ENCODE results near the gene CP.
"Not testable (repeated sequence)": the region's sequence is repeated elsewhere in the genome, so short reads cannot be mapped to it uniquely, and the experiment has no call there.

DNA sequence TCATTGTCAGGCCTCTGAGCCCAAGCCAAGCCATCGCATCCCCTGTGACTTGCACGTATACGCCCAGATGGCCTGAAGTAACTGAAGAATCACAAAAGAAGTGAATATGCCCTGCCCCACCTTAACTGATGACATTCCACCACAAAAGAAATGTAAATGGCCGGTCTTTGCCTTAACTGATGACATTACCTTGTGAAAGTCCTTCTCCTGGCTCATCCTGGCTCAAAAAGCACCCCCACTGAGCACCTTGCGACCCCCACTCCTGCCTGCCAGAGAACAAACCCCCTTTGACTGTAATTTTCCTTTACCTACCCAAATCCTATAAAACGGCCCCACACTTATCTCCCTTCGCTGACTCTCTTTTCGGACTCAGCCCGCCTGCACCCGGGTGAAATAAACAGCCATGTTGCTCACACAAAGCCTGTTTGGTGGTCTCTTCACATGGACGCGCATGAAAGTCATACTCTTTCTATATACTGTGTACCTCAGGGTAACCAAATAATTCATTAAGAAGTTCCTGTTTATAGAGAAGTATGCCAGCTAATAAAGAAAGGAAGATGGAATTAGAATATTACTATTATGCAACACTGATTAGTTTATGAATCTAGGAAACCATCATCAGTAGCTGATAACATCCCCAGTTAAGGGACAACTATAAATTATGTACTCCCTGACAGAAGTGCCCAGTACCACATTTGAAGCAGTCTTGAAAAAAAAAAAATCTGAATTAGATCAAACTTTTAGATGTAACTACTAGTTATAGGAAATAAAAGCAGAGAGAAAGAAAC is 24.6 kb downstream of the CP start:
- TF ChIP-seq, protein P1, sequence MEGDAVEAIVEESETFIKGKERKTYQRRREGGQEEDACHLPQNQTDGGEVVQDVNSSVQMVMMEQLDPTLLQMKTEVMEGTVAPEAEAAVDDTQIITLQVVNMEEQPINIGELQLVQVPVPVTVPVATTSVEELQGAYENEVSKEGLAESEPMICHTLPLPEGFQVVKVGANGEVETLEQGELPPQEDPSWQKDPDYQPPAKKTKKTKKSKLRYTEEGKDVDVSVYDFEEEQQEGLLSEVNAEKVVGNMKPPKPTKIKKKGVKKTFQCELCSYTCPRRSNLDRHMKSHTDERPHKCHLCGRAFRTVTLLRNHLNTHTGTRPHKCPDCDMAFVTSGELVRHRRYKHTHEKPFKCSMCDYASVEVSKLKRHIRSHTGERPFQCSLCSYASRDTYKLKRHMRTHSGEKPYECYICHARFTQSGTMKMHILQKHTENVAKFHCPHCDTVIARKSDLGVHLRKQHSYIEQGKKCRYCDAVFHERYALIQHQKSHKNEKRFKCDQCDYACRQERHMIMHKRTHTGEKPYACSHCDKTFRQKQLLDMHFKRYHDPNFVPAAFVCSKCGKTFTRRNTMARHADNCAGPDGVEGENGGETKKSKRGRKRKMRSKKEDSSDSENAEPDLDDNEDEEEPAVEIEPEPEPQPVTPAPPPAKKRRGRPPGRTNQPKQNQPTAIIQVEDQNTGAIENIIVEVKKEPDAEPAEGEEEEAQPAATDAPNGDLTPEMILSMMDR (IDR thresholded peaks at IDR 0.05 in 8 of 11, conservative IDR thresholded peaks at IDR 0.05 in 3 of 11) = not testable (repeated sequence)
- TF ChIP-seq POLR2A, POLR2AphosphoS5 (IDR thresholded peaks at IDR 0.05): not testable (repeated sequence)

Measured in spleen (tissue), 7 donors.